NCI-H2081 treated with DMSO at 0.1 percent for 48 hours (cell line): ENCODE measurements around the gene PDE5A.
"Not testable (repeated sequence)": the region's sequence is repeated elsewhere in the genome, so short reads cannot be mapped to it uniquely, and the experiment has no call there.

Experiments used
- DNase-seq: peaks from one replicate; lab custom pipeline; 2025; lab: John Stamatoyannopoulos, UW

PDE5A gene

GRCh38 chr4:119646347-119647071 lies 17.9 kb upstream of the PDE5A start:
- peak; percentile 73 for DNase-seq

DNA sequence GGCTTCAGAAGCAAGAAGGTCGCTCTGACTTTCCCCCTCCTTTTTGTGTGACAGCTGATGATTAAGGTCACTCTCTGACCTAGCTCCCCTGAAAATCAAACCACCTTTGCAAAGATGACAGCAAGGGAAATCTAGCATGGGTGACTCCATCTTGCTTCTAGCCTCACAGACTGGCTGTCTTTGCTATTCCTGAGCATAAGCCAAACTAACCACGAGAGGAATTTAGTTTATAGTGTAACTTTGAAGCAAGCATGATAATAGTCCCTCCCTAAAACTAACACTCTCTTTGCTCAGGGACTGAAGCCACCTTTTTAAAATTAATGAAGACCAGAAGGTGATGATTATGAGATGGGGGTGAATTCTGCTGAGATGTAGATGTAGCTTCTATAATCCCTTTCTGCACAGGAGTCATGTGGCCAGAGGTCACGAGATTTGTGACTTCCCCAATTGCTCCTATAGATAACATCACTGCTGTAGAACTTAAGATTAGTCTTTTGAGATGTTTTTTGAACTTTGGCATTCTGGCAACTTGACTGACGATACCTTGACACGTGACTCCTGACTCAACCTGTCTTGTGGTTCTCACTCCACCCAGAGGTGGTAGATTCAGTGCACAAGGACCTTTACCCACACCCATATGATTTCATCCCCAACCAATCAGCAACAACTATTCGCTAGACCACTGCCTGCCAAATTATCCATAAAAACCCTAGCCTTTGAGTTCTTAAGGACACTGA lies 14.9 kb upstream of the PDE5A start:
- DNase-seq, result no peak

GRCh38 chr4:119641765-119642164 lies 13.2 kb upstream of the PDE5A start:
- no peak for DNase-seq

GRCh38 chr4:119638359-119638758 lies 9.8 kb upstream of the PDE5A start:
- no peak for DNase-seq

GRCh38 chr4:119636851-119637250 lies 8.2 kb upstream of the PDE5A start:
- DNase-seq, result not testable (repeated sequence)

DNA sequence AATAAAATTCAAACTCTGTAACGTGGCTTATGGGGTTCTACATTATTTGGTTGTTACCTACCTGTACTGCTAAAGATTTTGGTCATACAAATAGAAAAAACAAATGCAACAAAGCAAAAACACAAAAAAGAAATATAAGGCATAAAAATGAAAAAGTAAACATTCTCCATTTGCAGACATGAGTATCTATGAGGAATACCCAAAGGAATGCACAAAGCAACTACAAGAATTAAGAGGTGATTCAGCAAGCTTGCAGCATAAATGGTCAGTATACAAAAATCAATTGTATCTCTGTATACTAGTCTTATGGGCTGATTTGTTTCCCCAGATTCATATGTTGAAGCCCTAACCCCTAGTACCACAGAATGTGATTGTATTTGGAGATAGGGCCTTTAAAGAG lies 3.6 kb upstream of the PDE5A start:
- no peak for DNase-seq

DNA sequence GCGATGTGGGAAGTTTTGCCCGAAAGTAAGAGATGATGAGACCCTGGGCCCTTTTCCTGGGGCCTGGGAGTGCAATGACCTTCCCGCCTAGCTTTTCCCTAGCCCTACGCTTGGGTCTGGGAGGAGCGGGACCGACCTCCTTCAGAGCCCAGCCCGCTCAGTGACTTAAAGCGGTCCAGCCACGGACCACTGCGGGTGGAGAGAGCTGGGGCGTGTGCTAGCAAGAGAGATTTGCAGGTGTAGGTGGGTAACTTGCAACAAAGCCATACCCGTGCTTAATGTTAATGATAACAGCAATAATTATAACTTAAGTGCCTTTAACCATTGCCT lies 503 bp upstream of the PDE5A start:
- DNase-seq, result no peak

GRCh38 chr4:119627267-119628255 lies 1.0 kb downstream of the PDE5A start:
- no peak for DNase-seq

- DNase-seq, result no peak
These were observed 1.7 kb downstream of the PDE5A start for GRCh38 chr4:119626943-119627266.

DNA sequence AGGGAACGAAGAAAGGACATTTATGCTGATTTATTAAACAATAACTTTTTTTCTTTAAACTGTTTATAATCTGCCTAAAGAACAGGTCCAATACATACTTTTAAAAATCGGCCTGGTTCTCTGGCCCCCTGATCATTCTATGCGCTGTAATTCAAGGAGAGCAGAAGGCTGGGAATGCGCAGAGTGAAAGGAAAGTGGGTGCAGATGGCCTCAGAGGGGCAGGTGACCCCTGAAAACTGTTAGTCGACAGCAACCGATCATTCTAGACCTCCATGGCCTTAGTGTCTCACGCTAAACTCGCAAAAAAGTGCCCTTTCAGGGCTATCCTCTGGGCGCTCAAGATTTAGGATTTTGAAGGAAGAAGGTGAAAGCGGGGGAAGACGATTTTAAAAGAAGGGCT lies 2.2 kb downstream of the PDE5A start:
- DNase-seq, result no peak

DNA sequence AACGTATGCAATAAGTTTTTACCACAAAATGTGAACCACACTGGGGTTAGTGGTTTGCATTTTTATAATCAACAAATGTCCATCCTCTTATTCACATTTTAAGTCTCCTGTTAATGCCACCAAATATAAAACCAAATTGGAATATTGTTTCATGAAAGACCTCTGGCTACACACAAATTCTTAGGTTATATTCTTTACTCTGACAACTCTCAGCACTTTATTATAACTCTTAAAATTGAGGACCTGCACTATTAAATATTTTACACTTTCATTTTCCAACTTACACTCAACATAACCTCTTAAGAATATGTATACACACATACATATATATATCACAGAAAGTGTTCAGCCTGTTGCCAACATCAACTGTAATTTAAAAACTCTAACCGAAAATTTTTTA lies 2.8 kb downstream of the PDE5A start:
- DNase-seq, result no peak

- DNase-seq, result no peak
These were observed 4.2 kb downstream of the PDE5A start for GRCh38 chr4:119624356-119624755.

- DNase-seq, result no peak
These were observed 5.6 kb downstream of the PDE5A start for GRCh38 chr4:119623025-119623424.

DNA sequence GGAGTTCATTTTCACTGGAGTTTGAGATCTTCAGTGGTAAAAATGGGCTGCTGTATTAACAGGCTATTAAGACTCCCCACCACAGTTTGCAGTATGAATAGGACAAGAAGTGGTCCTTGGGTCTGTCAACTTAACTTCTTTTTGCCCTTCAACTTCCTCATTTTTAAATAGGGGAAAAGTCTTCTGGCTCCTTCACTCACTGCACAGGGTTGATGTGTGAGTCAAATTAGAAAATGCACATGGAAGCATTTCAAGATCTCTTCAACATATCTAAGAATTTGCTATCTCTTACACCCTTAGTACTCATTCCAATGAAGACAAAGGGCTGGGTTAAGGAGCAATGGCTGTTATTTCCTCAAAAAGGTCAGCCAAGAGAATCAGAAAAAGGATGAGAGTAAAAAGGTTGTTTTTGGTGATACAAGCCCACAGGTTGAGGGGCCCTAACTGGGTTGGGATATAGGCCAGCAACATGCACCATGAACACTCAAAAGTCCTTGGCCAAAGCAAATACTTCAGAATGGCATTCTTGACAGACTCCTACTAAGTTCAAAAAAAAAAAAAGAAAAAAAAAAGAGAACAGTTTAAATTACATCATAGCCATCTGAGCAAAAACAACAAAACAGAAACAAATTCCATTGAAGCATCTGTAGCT lies 13.4 kb downstream of the PDE5A start:
- DNase-seq, result no peak

DNA sequence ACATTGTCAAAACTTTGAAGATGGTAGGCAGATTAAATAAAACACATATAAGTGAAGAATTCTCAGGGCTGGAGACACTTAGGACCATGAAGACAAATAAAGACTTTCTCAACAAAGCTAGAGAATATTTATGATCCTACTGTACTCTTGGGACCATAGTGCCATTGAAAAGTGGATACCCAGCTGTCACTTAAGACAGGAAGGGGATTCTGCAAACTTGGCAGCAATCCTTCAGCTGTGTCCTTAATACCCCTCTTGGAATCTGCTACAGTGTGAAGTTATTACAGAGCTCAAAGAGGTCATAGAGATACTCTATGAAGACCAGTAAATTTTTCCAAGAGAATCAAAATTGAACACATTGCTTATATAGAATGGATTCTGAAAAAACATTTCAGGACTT lies 24.3 kb downstream of the PDE5A start:
- no peak for DNase-seq

DNA sequence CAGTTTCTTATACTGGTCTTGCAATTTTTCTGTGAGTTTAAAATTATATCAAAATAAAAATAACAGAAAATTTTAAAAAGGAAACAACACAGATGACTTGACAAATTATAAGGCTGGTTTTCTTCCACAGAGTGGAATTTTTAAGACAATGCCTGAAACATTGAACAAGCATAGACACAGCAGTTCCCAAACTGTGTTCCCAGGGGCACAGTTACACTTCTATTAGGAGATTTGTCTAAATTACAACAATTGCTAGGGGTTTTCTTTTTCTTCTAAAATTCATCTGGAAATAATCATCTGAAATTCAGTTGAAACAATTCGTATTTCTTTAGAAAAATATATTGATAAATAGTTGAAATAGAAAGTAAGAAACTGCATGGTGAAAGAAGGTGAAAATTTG lies 26.2 kb downstream of the PDE5A start:
- no peak for DNase-seq

DNA sequence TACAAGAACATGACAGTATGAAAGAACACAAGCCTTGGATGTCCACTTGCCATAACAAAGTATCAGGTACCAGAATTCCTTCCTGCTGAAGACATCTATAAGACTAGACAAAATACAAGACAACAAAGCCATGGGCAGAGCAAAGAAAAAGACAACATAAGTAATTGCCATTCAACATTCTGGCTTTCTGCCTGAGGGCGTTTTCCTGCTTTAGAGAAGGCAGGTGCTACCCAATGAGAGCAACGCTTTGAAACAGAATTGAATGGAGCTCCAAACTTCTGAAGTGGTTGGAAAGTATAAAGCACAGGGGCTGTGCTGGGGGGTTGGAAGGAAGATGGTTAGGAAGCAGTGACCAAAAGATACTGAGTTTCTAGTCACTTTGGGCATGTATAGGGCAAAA lies 30.1 kb downstream of the PDE5A start:
- DNase-seq, result no peak

DNA sequence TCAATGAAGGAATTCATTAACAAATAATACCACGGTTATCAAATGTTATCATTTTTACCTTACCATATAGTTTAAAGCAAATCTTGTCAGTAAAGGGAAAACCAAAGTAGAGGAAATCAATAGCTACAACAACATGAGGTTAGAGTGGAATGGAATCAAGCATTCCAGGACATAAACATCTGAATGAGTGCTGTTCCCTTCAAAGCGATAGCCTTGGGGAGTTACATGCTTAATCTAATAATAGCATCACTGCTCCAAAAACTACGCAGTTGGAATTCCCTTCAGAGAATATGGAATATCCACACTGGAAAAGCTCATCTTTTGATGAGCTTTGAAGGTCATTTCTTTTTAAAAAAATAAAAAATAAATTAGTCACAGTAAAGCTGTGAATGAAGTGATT lies 31.2 kb downstream of the PDE5A start:
- no peak for DNase-seq

DNA sequence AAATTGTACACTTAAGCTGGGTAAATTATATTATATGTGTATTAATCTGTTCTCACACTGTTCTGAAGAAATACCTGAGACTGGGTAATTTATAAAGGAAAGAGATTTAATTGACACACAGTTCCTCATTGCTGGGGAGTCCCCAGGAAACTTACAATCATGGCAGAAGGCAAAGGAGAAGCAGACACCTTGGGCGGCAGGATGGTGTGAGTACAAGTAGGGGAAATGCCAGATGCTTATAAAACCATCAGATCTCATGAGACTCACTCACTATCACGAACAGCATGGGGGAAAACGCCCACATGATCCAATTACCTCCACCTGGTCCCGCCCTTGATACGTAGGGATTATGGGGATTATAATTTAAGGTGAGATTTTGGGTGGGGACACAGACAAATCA lies 34.9 kb downstream of the PDE5A start:
- no peak for DNase-seq

- DNase-seq, result no peak
These were observed 35.8 kb downstream of the PDE5A start for GRCh38 chr4:119592830-119593229.

GRCh38 chr4:119589165-119589564 lies 39.4 kb downstream of the PDE5A start:
- DNase-seq, result no peak

- no peak for DNase-seq
These were observed 40.8 kb downstream of the PDE5A start for GRCh38 chr4:119587796-119588195.
